Stimulated activated CD8-positive, alpha-beta memory T cell treated with anti-CD3 and anti-CD28 coated beads, Interleukin-7, amount 100 ng/mL, for 24 hours (primary cell): ENCODE measurements around the gene FAM72A.
"Not testable (repeated sequence)": the region's sequence is repeated elsewhere in the genome, so short reads cannot be mapped to it uniquely, and the experiment has no call there.

Source experiments
- DNase-seq: peaks from one replicate; pipeline ENCODE4 v3.0.0-alpha.2; 2020; ENCODE audit warnings: low read depth

Gene FAM72A

DNA sequence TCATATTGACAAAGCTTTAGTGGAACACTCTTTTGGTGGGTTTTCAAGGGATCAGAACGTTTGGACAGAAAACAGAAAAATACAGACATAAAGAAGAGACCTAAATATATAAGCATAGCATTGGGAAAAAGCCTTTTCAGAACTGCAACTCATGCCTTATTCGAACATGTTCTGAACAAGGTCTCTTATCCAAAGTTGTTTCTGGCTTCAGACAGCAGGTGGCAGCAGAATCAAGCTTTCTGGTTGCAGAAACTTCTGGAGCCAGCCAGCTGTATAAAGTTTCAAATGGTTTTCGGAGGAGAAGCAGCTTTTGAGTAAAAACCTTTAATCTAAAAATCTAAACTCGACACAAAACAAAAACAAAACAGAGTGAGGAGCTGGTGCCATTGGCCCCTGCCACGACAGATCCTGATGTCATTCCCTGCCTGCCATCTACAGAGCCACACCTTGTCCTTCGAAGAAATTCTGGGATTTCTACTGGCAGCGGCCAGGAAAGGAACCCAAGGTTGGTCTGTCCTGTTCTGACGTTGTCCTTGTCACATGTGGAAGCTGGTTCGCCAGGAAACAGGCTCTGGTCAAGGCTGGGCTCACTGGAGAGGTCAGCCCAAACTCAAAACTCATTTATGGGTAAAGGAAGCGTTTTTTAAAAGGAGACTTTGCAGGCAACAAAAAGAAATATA is 35.1 kb downstream of the FAM72A start:
- DNase-seq: not testable (repeated sequence)

DNA sequence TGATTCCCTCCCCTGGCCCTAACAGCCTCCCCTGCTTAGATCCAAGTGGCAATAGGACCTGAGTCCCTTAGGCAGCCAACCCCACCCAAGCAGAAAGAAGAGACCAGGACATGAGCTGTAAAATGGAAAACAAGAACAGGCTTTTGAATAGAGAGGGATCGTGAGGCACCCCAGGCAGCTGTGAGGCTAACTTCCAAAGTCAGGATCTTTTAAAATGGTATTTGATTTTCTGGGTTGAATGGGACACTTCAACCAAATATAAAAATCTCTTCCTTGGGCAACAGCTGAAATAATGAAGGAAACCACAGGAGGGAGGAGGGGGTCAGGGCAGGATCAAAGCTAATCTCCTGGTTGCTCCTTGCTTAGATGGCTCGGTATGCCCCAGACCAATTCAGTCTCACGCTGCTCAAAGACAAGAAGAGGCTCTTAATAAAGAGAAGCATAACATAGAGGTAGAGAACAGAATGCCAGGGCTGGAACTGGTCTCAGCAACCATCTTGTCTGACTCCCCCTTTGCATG is 56.8 kb downstream of the FAM72A start:
- no peak for DNase-seq

DNA sequence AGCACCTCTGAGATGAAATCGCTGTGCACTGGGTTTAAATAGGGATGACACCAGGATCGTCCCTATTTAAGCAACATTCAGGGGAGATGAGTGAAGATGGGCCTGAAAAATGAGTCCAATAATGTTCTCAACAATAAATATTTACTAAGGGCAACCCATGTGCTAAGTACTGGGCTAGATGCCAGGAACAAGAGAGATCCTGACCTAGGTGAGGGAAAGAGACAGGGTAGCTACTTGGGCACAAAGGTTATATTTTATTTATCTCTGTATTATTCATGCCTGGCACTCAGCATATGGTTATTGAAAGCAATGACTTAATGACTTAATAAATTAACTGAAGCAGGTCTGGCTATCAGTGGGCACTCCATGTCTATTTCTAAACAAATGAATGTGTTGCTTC is 58.0 kb downstream of the FAM72A start:
- DNase-seq: no peak

DNA sequence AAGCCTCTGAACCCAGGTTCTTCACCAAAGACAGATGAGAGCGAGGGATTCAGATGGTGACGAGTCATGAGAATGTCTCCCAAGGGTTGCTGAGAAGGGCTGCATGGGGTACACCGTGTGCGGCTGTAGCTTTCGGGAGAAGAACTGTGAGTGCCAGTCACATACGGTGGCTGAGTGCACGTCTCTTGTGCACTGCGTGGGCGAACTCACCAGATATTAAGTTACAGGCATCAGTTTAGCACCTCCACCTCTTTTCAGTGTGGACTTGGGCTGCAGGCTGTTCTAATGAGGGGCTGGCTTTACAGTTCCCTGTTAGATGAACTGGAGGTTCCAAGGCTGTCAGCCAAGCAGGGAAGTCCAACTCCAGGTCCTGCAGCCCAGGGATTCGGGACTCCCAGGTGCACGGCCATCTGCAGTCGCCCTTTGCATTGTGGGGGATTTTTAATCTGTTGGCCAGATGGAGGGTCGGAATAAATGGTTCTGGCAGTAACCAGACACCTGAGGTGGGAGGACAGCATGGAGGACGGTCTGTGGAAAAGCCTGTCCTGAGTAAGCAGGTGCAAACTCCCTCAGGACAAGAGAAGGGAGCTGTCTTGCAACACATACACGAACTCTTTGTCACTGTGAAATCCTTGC is 59.0 kb downstream of the FAM72A start:
- DNase-seq: no peak

DNA sequence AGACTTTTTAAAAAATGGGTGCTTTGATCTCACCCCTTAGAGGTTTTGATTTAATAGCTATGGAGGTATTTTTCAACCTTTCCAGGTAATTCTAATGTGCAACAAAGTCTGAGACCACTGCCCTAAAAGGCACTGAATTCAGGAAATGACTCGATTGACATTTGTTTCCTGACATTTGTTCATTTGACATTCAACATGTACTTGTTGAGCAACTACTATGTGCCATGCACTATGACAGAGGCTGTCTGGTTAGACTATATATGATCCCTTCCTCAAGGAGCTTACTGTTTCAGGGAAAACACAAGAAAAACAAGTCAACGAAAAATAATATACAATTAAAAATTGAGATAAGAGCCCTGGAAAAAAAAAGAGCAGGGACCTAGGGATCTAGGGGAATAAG is 59.9 kb downstream of the FAM72A start:
- no peak for DNase-seq

DNA sequence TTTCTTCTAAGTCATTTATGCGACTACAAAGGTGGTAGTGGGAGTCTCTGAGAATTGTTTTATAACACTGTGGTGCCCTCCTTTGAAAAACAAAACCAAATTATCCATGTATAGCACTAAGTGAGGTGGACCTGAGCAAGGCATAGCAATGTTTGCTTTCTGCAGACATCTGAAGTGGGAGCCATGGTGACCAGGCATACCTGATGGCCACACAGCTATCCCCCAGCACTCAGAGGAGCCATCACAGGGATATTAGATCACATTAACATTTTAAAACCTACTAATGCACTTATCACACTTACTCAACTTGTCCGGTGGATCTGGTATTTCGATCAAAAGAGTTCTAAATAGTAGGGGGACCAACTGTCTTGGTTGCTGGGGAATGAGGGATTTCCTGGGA is 60.6 kb downstream of the FAM72A start:
- DNase-seq: no peak

DNA sequence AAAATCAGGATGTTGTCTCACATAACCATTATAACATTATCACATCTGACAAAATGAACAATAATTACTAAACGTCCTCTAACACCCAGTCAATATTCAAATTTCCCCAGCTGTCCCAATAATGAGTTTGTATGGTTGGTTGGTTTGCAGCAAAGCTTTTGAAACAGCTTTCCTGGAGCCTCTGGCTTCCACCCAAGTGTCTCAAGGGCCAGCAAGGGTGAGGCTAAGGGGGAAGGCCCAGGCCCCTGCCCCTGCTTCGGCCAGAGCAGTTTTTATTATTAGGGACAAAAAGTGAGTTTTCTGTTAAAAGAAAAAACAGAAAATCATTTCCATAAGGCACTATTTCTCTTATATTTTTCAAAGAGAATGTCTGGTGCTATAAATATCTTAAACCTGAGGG is 66.4 kb downstream of the FAM72A start:
- DNase-seq: no peak
